Transverse colon (tissue), 3 donors: Measurements from ENCODE around the gene SIRT5.

Experiments
- EP300 ChIP-seq: sonication (generic); formaldehyde crosslinking; IDR thresholded peaks from one replicate; pipeline ENCODE4 v1.6.1; 2017; ENCODE audit warnings: antibody characterized with exemption, low read depth
- POLR2A ChIP-seq: fragments of 450-650 bp; IDR thresholded peaks from one replicate; pipeline ENCODE4 v1.6.1; 2016; ENCODE audit warnings: antibody characterized with exemption, mild to moderate bottlenecking, moderate library complexity
- POLR2AphosphoS5 ChIP-seq, 3 donors: sonication (generic); formaldehyde crosslinking; IDR thresholded peaks; one replicate each; pipeline ENCODE4 v1.6.1; 2016; ENCODE audit warnings: antibody characterized with exemption in 3 of 3

- TF ChIP-seq POLR2AphosphoS5 (IDR thresholded peaks at IDR 0.05) (peak in 2 of 3 donors; percentile 61 to 87), POLR2A (no peak), EP300 (no peak)
Observed at GRCh38 chr6:13574149-13574570, 241 bp upstream of the SIRT5 start.
